ENCODE results near the gene ERH.
A peak's percentile ranks its signal among the peaks of the same experiment; 100 is the strongest.

Gene ERH

GRCh38 chr14:69355607-69356281 is 42.4 kb downstream of the ERH start:
- no peak for DNase-seq (ENCODE audit: low spot score)

- DNase-seq (ENCODE audit: low spot score): no peak
Observed at GRCh38 chr14:69355154-69355597, 42.9 kb downstream of the ERH start.

- DNase-seq (ENCODE audit: low spot score): peak; percentile 65
Observed at GRCh38 chr14:69354383-69355153, 43.5 kb downstream of the ERH start.

GRCh38 chr14:69353168-69353567 is 44.9 kb downstream of the ERH start:
- no peak for DNase-seq (ENCODE audit: low spot score)

- no peak for DNase-seq (ENCODE audit: low spot score)
Observed at GRCh38 chr14:69351911-69352310, 46.2 kb downstream of the ERH start.

- DNase-seq (ENCODE audit: low spot score): no peak
Observed at GRCh38 chr14:69351385-69351784, 46.7 kb downstream of the ERH start.

- no peak for DNase-seq (ENCODE audit: low spot score)
Observed at GRCh38 chr14:69350892-69351291, 47.2 kb downstream of the ERH start.

GRCh38 chr14:69349091-69349777 is 48.9 kb downstream of the ERH start:
- DNase-seq (ENCODE audit: low spot score): no peak

- DNase-seq (ENCODE audit: low spot score): no peak
Observed at GRCh38 chr14:69346710-69347109, 51.4 kb downstream of the ERH start.

- no peak for DNase-seq (ENCODE audit: low spot score)
Observed at GRCh38 chr14:69345402-69345801, 52.7 kb downstream of the ERH start.

- DNase-seq (ENCODE audit: low spot score): no peak
Observed at GRCh38 chr14:69344171-69344570, 53.9 kb downstream of the ERH start.

GRCh38 chr14:69342928-69343525 is 55.1 kb downstream of the ERH start:
- no peak for DNase-seq (ENCODE audit: low spot score)

GRCh38 chr14:69339426-69339825 is 58.7 kb downstream of the ERH start:
- DNase-seq (ENCODE audit: low spot score): no peak

- DNase-seq (ENCODE audit: low spot score): no peak
Observed at GRCh38 chr14:69337984-69338383, 60.1 kb downstream of the ERH start.

- no peak for DNase-seq (ENCODE audit: low spot score)
Observed at GRCh38 chr14:69335371-69335771, 62.7 kb downstream of the ERH start.

- no peak for DNase-seq (ENCODE audit: low spot score)
Observed at GRCh38 chr14:69334576-69334975, 63.5 kb downstream of the ERH start.

GRCh38 chr14:69333791-69334337 is 64.2 kb downstream of the ERH start:
- DNase-seq (ENCODE audit: low spot score): no peak

- DNase-seq (ENCODE audit: low spot score): no peak
Observed at GRCh38 chr14:69332782-69333395, 65.2 kb downstream of the ERH start.

GRCh38 chr14:69331206-69331605 is 66.9 kb downstream of the ERH start:
- DNase-seq (ENCODE audit: low spot score): no peak

Data from CD4-positive, alpha-beta T cell treated with Interleukin-15 for 4 hours (primary cell).